ENCODE measurements around the gene SEMA5B.

SEMA5B gene

DNA sequence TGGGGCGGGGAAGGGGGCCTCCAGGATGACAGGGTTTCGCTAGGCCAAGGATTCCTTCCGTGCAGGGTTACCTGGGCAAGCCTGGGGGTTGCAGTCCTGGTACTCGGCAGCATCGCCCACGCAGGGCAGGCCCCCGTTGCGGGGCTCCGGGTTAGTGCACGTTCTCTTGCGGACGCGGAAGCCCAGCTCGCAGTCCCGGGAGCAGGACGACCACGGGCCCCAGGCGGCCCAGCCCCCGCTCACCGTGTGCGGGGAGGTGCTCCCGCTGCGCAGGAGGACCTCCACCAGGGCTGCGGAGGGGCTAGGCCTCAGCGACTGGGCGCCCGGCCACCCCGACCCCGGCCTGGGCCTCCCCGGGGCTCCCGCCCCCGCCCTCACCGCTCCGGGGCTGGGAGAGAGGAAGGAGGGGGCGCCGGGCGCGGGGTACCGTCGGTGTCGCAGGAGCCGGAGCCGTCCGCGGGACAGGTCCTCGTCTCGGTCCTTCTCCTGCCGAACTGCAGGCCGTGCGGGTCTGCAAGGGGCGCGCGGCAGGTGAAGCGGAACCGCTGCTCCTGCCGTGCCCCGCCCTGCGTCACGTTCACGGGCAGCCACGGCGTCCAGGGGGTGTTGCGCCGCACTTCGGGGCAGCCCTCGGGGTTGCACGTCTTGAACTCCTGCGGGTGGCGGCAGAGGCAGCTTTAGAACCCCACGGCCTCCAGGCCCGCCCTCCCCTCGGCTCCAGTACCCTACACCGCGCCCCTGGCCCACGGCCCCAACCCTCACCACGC, 114.6 kb downstream of the SEMA5B start:
- TF ChIP-seq CTCF (IDR thresholded peaks at IDR 0.05) (no peak), ZFX (IDR thresholded peaks at IDR 0.05; ENCODE audit: borderline replicate concordance) (no peak)
- no peak overlapping the region for H3K27ac ChIP-seq

GRCh38 chr3:122911901-122912300, 115.7 kb downstream of the SEMA5B start:
- H3K27ac ChIP-seq, result no peak overlapping the region
- no peak for TF ChIP-seq ZFX (IDR thresholded peaks at IDR 0.05; ENCODE audit: borderline replicate concordance)
- no peak for TF ChIP-seq CTCF (IDR thresholded peaks at IDR 0.05)

- TF ChIP-seq CTCF (IDR thresholded peaks at IDR 0.05) (no peak), ZFX (IDR thresholded peaks at IDR 0.05; ENCODE audit: borderline replicate concordance) (no peak)
- H3K27ac ChIP-seq, result no peak overlapping the region
Measured at GRCh38 chr3:122908251-122908650, 119.3 kb downstream of the SEMA5B start.

DNA sequence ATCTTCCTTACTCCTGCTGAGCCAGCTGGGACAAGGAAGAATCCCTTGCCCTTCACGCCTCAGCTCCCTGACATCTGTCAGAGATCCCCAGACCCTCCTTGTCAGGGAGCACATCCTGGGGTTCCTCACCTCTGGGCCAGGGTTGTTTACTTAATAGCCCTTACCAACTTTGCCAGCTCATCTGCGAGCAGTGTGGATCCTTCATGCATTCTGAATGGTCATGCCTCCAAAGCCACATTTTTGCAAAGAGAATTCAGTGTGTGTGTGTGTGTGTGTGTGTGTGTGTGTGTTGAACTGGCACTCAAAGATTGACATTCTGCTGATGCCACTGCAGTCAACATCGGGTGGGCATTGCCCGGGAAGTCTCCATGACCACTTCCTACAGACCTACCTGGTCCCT, 120.1 kb downstream of the SEMA5B start:
- no peak for TF ChIP-seq CTCF (IDR thresholded peaks at IDR 0.05)
- TF ChIP-seq ZFX (IDR thresholded peaks at IDR 0.05; ENCODE audit: borderline replicate concordance), result no peak
- H3K27ac ChIP-seq, result no peak overlapping the region

DNA sequence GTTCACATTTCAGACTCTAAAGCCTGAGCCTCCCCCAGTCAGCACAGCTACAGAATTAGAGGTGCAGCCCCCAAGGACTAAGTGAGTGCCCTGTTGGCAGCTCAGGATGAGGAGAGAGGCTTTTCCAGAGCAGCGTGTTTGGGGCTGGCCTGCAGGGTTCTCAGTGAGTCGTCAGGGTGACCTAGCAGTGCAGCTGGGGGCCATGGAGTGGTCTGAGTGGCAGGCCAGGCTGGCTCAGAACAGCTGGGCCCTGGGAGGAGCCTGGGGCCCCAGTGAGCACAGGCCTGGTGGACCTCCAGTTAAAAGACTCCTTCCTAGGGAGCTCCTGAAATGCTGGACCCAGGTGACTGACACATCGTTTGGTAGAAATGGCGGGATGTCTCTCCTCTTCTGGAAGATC, 124.4 kb downstream of the SEMA5B start:
- H3K27ac ChIP-seq, result no peak overlapping the region
- TF ChIP-seq CTCF (IDR thresholded peaks at IDR 0.05), result no peak
- TF ChIP-seq ZFX (IDR thresholded peaks at IDR 0.05; ENCODE audit: borderline replicate concordance), result no peak

GRCh38 chr3:122902326-122902725, 125.2 kb downstream of the SEMA5B start:
- no peak overlapping the region for H3K27ac ChIP-seq
- TF ChIP-seq CTCF (IDR thresholded peaks at IDR 0.05) (no peak), ZFX (IDR thresholded peaks at IDR 0.05; ENCODE audit: borderline replicate concordance) (no peak)

- TF ChIP-seq ZFX (IDR thresholded peaks at IDR 0.05; ENCODE audit: borderline replicate concordance) (no peak), CTCF (IDR thresholded peaks at IDR 0.05) (no peak)
- no peak overlapping the region for H3K27ac ChIP-seq
Measured at GRCh38 chr3:122898298-122898697, 129.3 kb downstream of the SEMA5B start.
